Neuronal stem cell (in vitro differentiated cells): ENCODE results near the gene SLC16A12.

Experiments
- DNase-seq: peaks from one replicate; pipeline ENCODE4 v3.0.0-alpha.2; 2013; ENCODE audit warnings: low spot score
- H2AFZ ChIP-seq: one replicate; pipeline ENCODE4 v1.6.1; 2013; ENCODE audit warnings: mild to moderate bottlenecking, low read length, inconsistent platforms
- H2AK5ac ChIP-seq: 2 replicates; pipeline ENCODE4 v1.6.1; 2013; ENCODE audit warnings: low read depth, mild to moderate bottlenecking, inconsistent platforms, low read length, moderate library complexity, mixed read lengths
- H2BK120ac ChIP-seq: 2 replicates; pipeline ENCODE4 v1.6.1; 2013; ENCODE audit warnings: low read depth, mild to moderate bottlenecking, inconsistent platforms, low read length, moderate library complexity, mixed read lengths
- H2BK12ac ChIP-seq: one replicate; pipeline ENCODE4 v1.6.1; 2013; ENCODE audit warnings: low read length, inconsistent platforms
- H2BK15ac ChIP-seq: 2 replicates; pipeline ENCODE4 v1.6.1; 2013; ENCODE audit warnings: mild to moderate bottlenecking, low read length, inconsistent platforms, mixed read lengths
- H2BK5ac ChIP-seq: one replicate; pipeline ENCODE4 v1.6.1; 2013; ENCODE audit warnings: inconsistent platforms, mild to moderate bottlenecking, low read length, moderate library complexity
- H3K14ac ChIP-seq: one replicate; pipeline ENCODE4 v1.6.1; 2013; ENCODE audit warnings: low read length, inconsistent platforms
- H3K18ac ChIP-seq: 2 replicates; pipeline ENCODE4 v1.6.1; 2013; ENCODE audit warnings: low read length, inconsistent platforms
- H3K23ac ChIP-seq: 2 replicates; pipeline ENCODE4 v1.6.1; 2013; ENCODE audit warnings: low read depth, mild to moderate bottlenecking, mixed read lengths, low read length, inconsistent platforms; ENCODE audit not compliant: poor library complexity
- H3K27ac ChIP-seq: replicated peaks from 3 replicates; pipeline ENCODE4 v1.5.1; 2013; ENCODE audit warnings: low read length, inconsistent platforms
- H3K27me3 ChIP-seq, 3 experiments: 2 replicates each; pipeline ENCODE4 v1.6.1; 2013; ENCODE audit warnings: low read length in 3 of 3, mild to moderate bottlenecking in 2 of 3, inconsistent platforms in 1 of 3, low read depth in 1 of 3, mixed read lengths in 1 of 3, moderate library complexity in 1 of 3; ENCODE audit not compliant: control insufficient read depth in 3 of 3, insufficient read depth in 3 of 3
- H3K36me3 ChIP-seq, 2 donors: replicated peaks in 1 of 2; 2 replicates each; pipeline ENCODE4 v1.6.1; 2013; ENCODE audit warnings: low read length in 2 of 2; ENCODE audit not compliant: control insufficient read depth in 2 of 2, insufficient read depth in 2 of 2
- H3K4ac ChIP-seq: 2 replicates; pipeline ENCODE4 v1.6.1; 2013; ENCODE audit warnings: inconsistent platforms, mild to moderate bottlenecking, low read length, moderate library complexity
- H3K4me1 ChIP-seq, 2 donors: 1 replicate in 1 of 2; 2 replicates in 1 of 2; pipeline ENCODE4 v1.6.1; 2013; ENCODE audit warnings: low read length in 2 of 2, low read depth in 1 of 2; ENCODE audit not compliant: control insufficient read depth in 2 of 2, insufficient read depth in 1 of 2
- H3K4me2 ChIP-seq: one replicate; pipeline ENCODE4 v1.6.1; 2013; ENCODE audit warnings: mild to moderate bottlenecking, low read length, inconsistent platforms; ENCODE audit not compliant: insufficient read depth, poor library complexity, severe bottlenecking
- H3K4me3 ChIP-seq, 2 donors: 2 replicates each; pipeline ENCODE4 v1.5.1; 2013; ENCODE audit warnings: low read length in 2 of 2, mild to moderate bottlenecking in 2 of 2, inconsistent platforms in 1 of 2, moderate library complexity in 1 of 2
- H3K79me1 ChIP-seq: one replicate; pipeline ENCODE4 v1.6.1; 2013; ENCODE audit warnings: low read depth, mild to moderate bottlenecking, inconsistent platforms, low read length, moderate library complexity
- H3K9ac ChIP-seq: one replicate; pipeline ENCODE4 v1.6.1; 2013; ENCODE audit warnings: mild to moderate bottlenecking, low read depth, low read length, inconsistent platforms; ENCODE audit not compliant: poor library complexity
- H3K9me3 ChIP-seq, 2 donors: replicated peaks in 1 of 2; 2 replicates each; pipeline versions ENCODE3 to v1.6.1; 2013; ENCODE audit warnings: low read length in 2 of 2, mild to moderate bottlenecking in 2 of 2, inconsistent platforms in 1 of 2, low read depth in 1 of 2, mixed read lengths in 1 of 2, moderate library complexity in 1 of 2; ENCODE audit not compliant: control insufficient read depth in 2 of 2, insufficient read depth in 1 of 2
- H4K8ac ChIP-seq: one replicate; pipeline ENCODE4 v1.6.1; 2013; ENCODE audit warnings: low read depth, mild to moderate bottlenecking, inconsistent platforms, low read length, moderate library complexity
- H4K91ac ChIP-seq: one replicate; pipeline ENCODE4 v1.6.1; 2013; ENCODE audit warnings: low read length, low read depth, mild to moderate bottlenecking, inconsistent platforms; ENCODE audit not compliant: poor library complexity
- WGBS, 2 donors: extraction: QIAGEN DNeasy Blood & Tissue Kit; methylation state at CpG; one replicate each; pipeline ENCODE4 v1.1.7; 2013; ENCODE audit warnings: missing lambda C conversion rate in 2 of 2, mixed read lengths in 1 of 2; ENCODE audit not compliant: insufficient read length in 2 of 2, insufficient replicate concordance in 1 of 2; ENCODE audit errors: extremely low coverage in 2 of 2; 5-methylcytosine and 5-hydroxymethylcytosine counted together

Gene SLC16A12

GRCh38 chr10:89505640-89506275, 29.6 kb downstream of the SLC16A12 start:
- H2BK5ac ChIP-seq = no peak overlapping the region
- no peak overlapping the region for H2BK15ac ChIP-seq
- H3K23ac ChIP-seq = no peak overlapping the region
- no peaks in the 10 kb centered on the region for H3K4me1 ChIP-seq
- no peak overlapping the region for H2BK12ac ChIP-seq
- H3K27ac ChIP-seq = no peak overlapping the region
- H3K9ac ChIP-seq = no peak overlapping the region
- H2AFZ ChIP-seq = peak overlapping the region; percentile 59
- no peaks in the 10 kb centered on the region for H3K36me3 ChIP-seq
- H3K18ac ChIP-seq = peak overlapping the region; percentile 41
- no peak overlapping the region for H3K4me2 ChIP-seq
- no CpG with 5 or more reads among the region's 13 CpGs for WGBS, 2 donors
- H4K8ac ChIP-seq = no peak overlapping the region
- H4K91ac ChIP-seq = no peak overlapping the region
- no peak overlapping the region for H2AK5ac ChIP-seq
- no peak overlapping the region for H3K4ac ChIP-seq
- H3K4me3 ChIP-seq = no peak overlapping the region
- H2BK120ac ChIP-seq = no peak overlapping the region
- no peak for DNase-seq
- H3K79me1 ChIP-seq = no peaks in the 10 kb centered on the region
- no peaks in the 10 kb centered on the region for H3K27me3 ChIP-seq
- no peak overlapping the region for H3K14ac ChIP-seq
- no peaks in the 10 kb centered on the region for H3K9me3 ChIP-seq

GRCh38 chr10:89504691-89505090, 30.7 kb downstream of the SLC16A12 start:
- no peak overlapping the region for H3K27ac ChIP-seq
- H3K9ac ChIP-seq = no peak overlapping the region
- H3K23ac ChIP-seq = no peak overlapping the region
- H3K79me1 ChIP-seq = no peaks in the 10 kb centered on the region
- no peak overlapping the region for H3K4ac ChIP-seq
- no peak overlapping the region for H3K18ac ChIP-seq
- no peak overlapping the region for H3K4me2 ChIP-seq
- H2BK120ac ChIP-seq = no peak overlapping the region
- no peak overlapping the region for H2AFZ ChIP-seq
- no peak overlapping the region for H4K8ac ChIP-seq
- no peak overlapping the region for H2BK5ac ChIP-seq
- DNase-seq = no peak
- H3K36me3 ChIP-seq = no peaks in the 10 kb centered on the region
- no CpG with 5 or more reads among the region's 2 CpGs for WGBS, 2 donors
- no peak overlapping the region for H4K91ac ChIP-seq
- no peak overlapping the region for H2BK15ac ChIP-seq
- H2AK5ac ChIP-seq = no peak overlapping the region
- H3K27me3 ChIP-seq = no peaks in the 10 kb centered on the region
- H2BK12ac ChIP-seq = no peak overlapping the region
- H3K4me3 ChIP-seq = no peak overlapping the region
- H3K4me1 ChIP-seq = no peaks in the 10 kb centered on the region
- H3K14ac ChIP-seq = no peak overlapping the region
- H3K9me3 ChIP-seq = no peaks in the 10 kb centered on the region

GRCh38 chr10:89503652-89504370, 31.6 kb downstream of the SLC16A12 start:
- H2BK15ac ChIP-seq = no peak overlapping the region
- no peak overlapping the region for H4K91ac ChIP-seq
- H3K79me1 ChIP-seq = no peaks in the 10 kb centered on the region
- H2AK5ac ChIP-seq = no peak overlapping the region
- H3K14ac ChIP-seq = no peak overlapping the region
- no peak overlapping the region for H2BK5ac ChIP-seq
- WGBS, 2 donors = no CpG with 5 or more reads among the region's 4 CpGs
- H3K18ac ChIP-seq = no peak overlapping the region
- no peak overlapping the region for H2BK120ac ChIP-seq
- no peaks in the 10 kb centered on the region for H3K4me1 ChIP-seq
- no peak overlapping the region for H3K23ac ChIP-seq
- no peak overlapping the region for H3K27ac ChIP-seq
- no peaks in the 10 kb centered on the region for H3K36me3 ChIP-seq
- H2BK12ac ChIP-seq = no peak overlapping the region
- H3K4me2 ChIP-seq = no peak overlapping the region
- H3K27me3 ChIP-seq = no peaks in the 10 kb centered on the region
- no peak overlapping the region for H3K4ac ChIP-seq
- H3K4me3 ChIP-seq = no peak overlapping the region
- H3K9ac ChIP-seq = no peak overlapping the region
- no peak for DNase-seq
- H2AFZ ChIP-seq = no peak overlapping the region
- H3K9me3 ChIP-seq = no peaks in the 10 kb centered on the region
- H4K8ac ChIP-seq = no peak overlapping the region

GRCh38 chr10:89503151-89503550, 32.2 kb downstream of the SLC16A12 start:
- H3K27me3 ChIP-seq = no peaks in the 10 kb centered on the region
- no peak overlapping the region for H3K4me3 ChIP-seq
- H2AK5ac ChIP-seq = no peak overlapping the region
- no peak overlapping the region for H2BK120ac ChIP-seq
- no peaks in the 10 kb centered on the region for H3K4me1 ChIP-seq
- H3K9ac ChIP-seq = no peak overlapping the region
- H2AFZ ChIP-seq = no peak overlapping the region
- H4K8ac ChIP-seq = no peak overlapping the region
- no peak overlapping the region for H2BK15ac ChIP-seq
- H3K23ac ChIP-seq = no peak overlapping the region
- no peak overlapping the region for H3K18ac ChIP-seq
- no peak overlapping the region for H2BK12ac ChIP-seq
- no peak overlapping the region for H3K4me2 ChIP-seq
- no peak overlapping the region for H3K27ac ChIP-seq
- no peak overlapping the region for H4K91ac ChIP-seq
- no peak for DNase-seq
- WGBS, 2 donors = 100% methylated on average over 1 of the region's 3 CpGs; no CpG with 5 or more reads in 1 of the 2 donors
- H3K9me3 ChIP-seq = no peaks in the 10 kb centered on the region
- no peak overlapping the region for H3K14ac ChIP-seq
- H3K36me3 ChIP-seq = no peaks in the 10 kb centered on the region
- H3K79me1 ChIP-seq = no peaks in the 10 kb centered on the region
- no peak overlapping the region for H3K4ac ChIP-seq
- H2BK5ac ChIP-seq = no peak overlapping the region
